GM18519 (cell line): Measurements from ENCODE around the gene MRPL1.
A peak's percentile ranks its signal among the peaks of the same experiment; 100 is the strongest.
"Not testable (repeated sequence)": the region's sequence is repeated elsewhere in the genome, so short reads cannot be mapped to it uniquely, and the experiment has no call there.

ENCODE experiments used
- ATAC-seq: cut with Tn5 transposase; IDR thresholded peaks from one replicate; pipeline ENCODE4 v1.9.1; 2021; ENCODE audit warnings: mild to moderate bottlenecking, moderate library complexity; ENCODE audit not compliant: unreplicated experiment, low FRiP score

The MRPL1 gene

GRCh38 chr4:77848508-77848907, 14.1 kb upstream of the MRPL1 start:
- no peak for ATAC-seq

- ATAC-seq: no peak
Observed at GRCh38 chr4:77849278-77849965, 13.2 kb upstream of the MRPL1 start.

- peak; percentile 91 for ATAC-seq
Observed at GRCh38 chr4:77852892-77853495, 9.6 kb upstream of the MRPL1 start.

- ATAC-seq: no peak
Observed at GRCh38 chr4:77854431-77855111, 8.1 kb upstream of the MRPL1 start.

GRCh38 chr4:77856152-77856551, 6.5 kb upstream of the MRPL1 start:
- no peak for ATAC-seq

- no peak for ATAC-seq
Observed at GRCh38 chr4:77859256-77859655, 3.4 kb upstream of the MRPL1 start.

- peak; percentile 26 for ATAC-seq
Observed at GRCh38 chr4:77861495-77861894, 1.1 kb upstream of the MRPL1 start.

GRCh38 chr4:77863341-77863740, 711 bp downstream of the MRPL1 start:
- ATAC-seq: not testable (repeated sequence)

GRCh38 chr4:77865259-77865658, 2.6 kb downstream of the MRPL1 start:
- ATAC-seq: no peak

- no peak for ATAC-seq
Observed at GRCh38 chr4:77872723-77873445, 10.3 kb downstream of the MRPL1 start.

- ATAC-seq: no peak
Observed at GRCh38 chr4:77877167-77877566, 14.5 kb downstream of the MRPL1 start.

GRCh38 chr4:77877771-77878565, 15.3 kb downstream of the MRPL1 start:
- ATAC-seq: no peak

GRCh38 chr4:77880784-77881183, 18.2 kb downstream of the MRPL1 start:
- peak; percentile 34 for ATAC-seq

- no peak for ATAC-seq
Observed at GRCh38 chr4:77881460-77882295, 19.0 kb downstream of the MRPL1 start.

- no peak for ATAC-seq
Observed at GRCh38 chr4:77893451-77893850, 30.8 kb downstream of the MRPL1 start.

GRCh38 chr4:77899607-77900006, 37.0 kb downstream of the MRPL1 start:
- no peak for ATAC-seq

GRCh38 chr4:77903186-77903585, 40.6 kb downstream of the MRPL1 start:
- no peak for ATAC-seq

- ATAC-seq: no peak
Observed at GRCh38 chr4:77905651-77906263, 43.1 kb downstream of the MRPL1 start.

GRCh38 chr4:77910676-77911075, 48.0 kb downstream of the MRPL1 start:
- ATAC-seq: no peak
